Lower leg skin (tissue), 3 donors: Measurements from ENCODE around the gene POLA1.

ENCODE experiments used
- POLR2A ChIP-seq, 2 donors: fragments of 450-650 bp; IDR thresholded peaks; one replicate each; pipeline ENCODE4 v1.6.1; 2016 to 2017; ENCODE audit warnings: antibody characterized with exemption in 2 of 2, mild to moderate bottlenecking in 1 of 2, moderate library complexity in 1 of 2
- TF ChIP-seq, protein P1 (sequence below), 3 donors: fragments of 450-650 bp; IDR thresholded peaks; one replicate each; pipeline ENCODE4 v1.5.1; 2016; ENCODE audit warnings: antibody characterized with exemption in 3 of 3, mild to moderate bottlenecking in 3 of 3, moderate library complexity in 2 of 3

- TF ChIP-seq, protein P1, sequence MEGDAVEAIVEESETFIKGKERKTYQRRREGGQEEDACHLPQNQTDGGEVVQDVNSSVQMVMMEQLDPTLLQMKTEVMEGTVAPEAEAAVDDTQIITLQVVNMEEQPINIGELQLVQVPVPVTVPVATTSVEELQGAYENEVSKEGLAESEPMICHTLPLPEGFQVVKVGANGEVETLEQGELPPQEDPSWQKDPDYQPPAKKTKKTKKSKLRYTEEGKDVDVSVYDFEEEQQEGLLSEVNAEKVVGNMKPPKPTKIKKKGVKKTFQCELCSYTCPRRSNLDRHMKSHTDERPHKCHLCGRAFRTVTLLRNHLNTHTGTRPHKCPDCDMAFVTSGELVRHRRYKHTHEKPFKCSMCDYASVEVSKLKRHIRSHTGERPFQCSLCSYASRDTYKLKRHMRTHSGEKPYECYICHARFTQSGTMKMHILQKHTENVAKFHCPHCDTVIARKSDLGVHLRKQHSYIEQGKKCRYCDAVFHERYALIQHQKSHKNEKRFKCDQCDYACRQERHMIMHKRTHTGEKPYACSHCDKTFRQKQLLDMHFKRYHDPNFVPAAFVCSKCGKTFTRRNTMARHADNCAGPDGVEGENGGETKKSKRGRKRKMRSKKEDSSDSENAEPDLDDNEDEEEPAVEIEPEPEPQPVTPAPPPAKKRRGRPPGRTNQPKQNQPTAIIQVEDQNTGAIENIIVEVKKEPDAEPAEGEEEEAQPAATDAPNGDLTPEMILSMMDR (IDR thresholded peaks at IDR 0.05): no peak
- no peak for TF ChIP-seq POLR2A (IDR thresholded peaks at IDR 0.05)
Measured at GRCh38 chrX:24828600-24828999, 134.9 kb downstream of the POLA1 start.
